ENCODE data around the gene FADS1. TPM values are rescaled to one million over a fixed set of nuclear protein-coding genes. Genes with fewer than 3 reads are reported as not detected.

Gene FADS1
- total and polyA plus RNA-seq, 2 of the 8 experiments (the other 6 are each of a cell fraction or from before 2014, with no cell fraction given): 115 to 141 TPM

DNA sequence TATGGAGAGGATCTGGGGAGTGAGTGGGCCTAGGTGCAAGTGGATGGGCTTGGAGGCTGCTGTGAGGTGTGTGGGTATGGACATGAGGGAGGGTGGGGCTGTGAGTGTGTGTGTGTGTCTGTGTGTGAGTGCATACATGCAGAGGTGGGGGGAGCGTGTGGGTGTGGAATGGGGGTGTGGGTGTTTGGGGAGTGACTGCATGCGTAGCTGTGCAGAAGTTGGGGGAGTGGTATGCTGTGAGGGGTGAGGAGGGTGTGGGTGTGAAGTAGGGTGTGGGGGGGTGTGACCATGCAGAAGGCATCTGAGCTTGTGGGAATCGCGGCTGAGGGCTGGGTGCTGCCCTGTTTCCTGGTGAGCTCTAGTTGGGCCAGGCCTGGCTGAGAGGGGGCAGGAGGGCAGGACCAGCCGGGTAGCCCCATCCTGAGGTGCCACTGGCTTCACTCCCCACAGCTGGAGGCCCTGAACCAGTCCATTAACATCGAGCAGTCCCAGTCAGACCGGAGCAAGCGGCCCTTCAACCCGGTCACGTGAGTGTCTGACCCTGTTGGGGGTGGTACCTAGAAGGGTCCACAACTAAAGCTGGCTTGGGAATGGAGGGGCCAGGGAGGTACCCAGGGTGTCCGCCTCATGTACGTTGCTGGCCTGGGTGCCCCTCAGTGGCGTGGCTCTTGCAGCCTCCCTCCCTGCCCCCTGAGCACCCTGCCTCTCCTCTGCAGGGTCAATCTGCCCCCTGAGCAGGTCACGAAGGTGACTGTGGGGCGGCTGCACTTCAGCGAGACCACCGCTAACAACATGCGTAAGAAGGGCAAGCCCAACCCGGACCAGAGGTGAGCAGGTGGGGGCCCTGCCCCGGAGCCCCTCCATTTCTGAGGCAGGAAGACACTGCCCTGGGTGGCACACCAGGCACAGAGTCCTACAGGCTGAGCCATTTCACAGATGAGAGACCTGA is 40.9 kb downstream of the FADS1 start (continued):
- TF ChIP-seq TAF1 (IDR thresholded peaks at IDR 0.05; ENCODE audit: low read depth, low read length) (no peak), EGR1 (IDR thresholded peaks at IDR 0.05; ENCODE audit: borderline replicate concordance, low read depth, low read length) (no peak), CEBPB (IDR thresholded peaks at IDR 0.05; ENCODE audit: low read depth, low read length) (no peak), TAF7 (optimal IDR thresholded peaks at IDR 0.05; ENCODE audit: borderline replicate concordance, low read depth, low read length) (no peak), BRCA1 (IDR thresholded peaks at IDR 0.05; ENCODE audit: low read depth, low read length) (no peak), POU5F1 (IDR thresholded peaks at IDR 0.05; ENCODE audit: low read depth, low read length) (no peak)
